Effector memory CD8-positive, alpha-beta T cell (primary cell): ENCODE data around the gene PVALEF.

Source experiments
- ATAC-seq: fragments of 150-1000 bp; cut with Tn5 transposase; replicated peaks from 2 replicates; pipeline ENCODE4 v1.10.0; 2021; ENCODE audit warnings: mild to moderate bottlenecking, moderate library complexity
- DNase-seq, 3 experiments: peaks; one replicate each; pipeline ENCODE4 v3.0.0; 2021
- H3K27ac Mint-ChIP-seq, 2 donors: one replicate each; pipeline ENCODE4 v1.8.0; 2022; ENCODE audit warnings: mild to moderate bottlenecking in 2 of 2, mixed read lengths in 2 of 2, moderate library complexity in 2 of 2
- H3K27me3 Mint-ChIP-seq, 2 donors: one replicate each; pipeline ENCODE4 v1.8.0; 2022; ENCODE audit warnings: mixed read lengths in 2 of 2
- H3K36me3 Mint-ChIP-seq: one replicate; pipeline ENCODE4 v1.8.0; 2022; ENCODE audit warnings: mild to moderate bottlenecking, moderate library complexity, mixed read lengths; ENCODE audit not compliant: insufficient read depth
- H3K4me1 Mint-ChIP-seq, 2 donors: one replicate each; pipeline ENCODE4 v1.8.0; 2022; ENCODE audit warnings: low read depth in 2 of 2, mixed read lengths in 2 of 2
- H3K4me3 Mint-ChIP-seq, 2 donors: one replicate each; pipeline ENCODE4 v1.8.0; 2022; ENCODE audit warnings: mild to moderate bottlenecking in 2 of 2, mixed read lengths in 2 of 2, moderate library complexity in 2 of 2
- H3K9me3 Mint-ChIP-seq, 2 donors: one replicate each; pipeline ENCODE4 v1.8.0; 2022; ENCODE audit warnings: mixed read lengths in 2 of 2

PVALEF gene

DNA sequence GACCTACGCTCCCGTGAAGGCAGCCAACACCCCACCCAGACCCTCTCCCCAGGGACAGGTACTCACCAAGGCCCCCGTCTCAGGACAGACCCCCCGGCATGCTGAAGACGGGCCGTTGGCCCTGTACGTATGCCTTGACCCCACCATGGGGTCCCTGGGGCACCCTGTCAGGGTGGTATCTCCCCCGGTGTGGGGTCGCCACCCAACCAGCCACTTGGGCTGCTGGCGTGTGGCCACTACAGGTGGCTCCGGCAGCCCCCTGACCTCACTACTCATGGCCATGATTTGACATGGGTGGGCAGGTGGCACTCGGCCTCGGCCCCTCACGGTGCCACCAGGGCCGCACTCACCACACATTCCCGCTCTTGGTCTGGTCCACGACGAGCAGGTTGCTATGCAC is 40.9 kb upstream of the PVALEF start:
- DNase-seq, result no peak
- ATAC-seq, result no peak
- Mint-ChIP-seq H3K4me3 (no peak overlapping the region), H3K27me3 (no peaks in the 10 kb centered on the region), H3K27ac (no peak overlapping the region), H3K9me3 (no peaks in the 10 kb centered on the region), H3K36me3 (peaks cover 11% of the 10 kb centered on the region), H3K4me1 (peaks cover 0 to 2% of the 10 kb centered on the region in 2 donors)

DNA sequence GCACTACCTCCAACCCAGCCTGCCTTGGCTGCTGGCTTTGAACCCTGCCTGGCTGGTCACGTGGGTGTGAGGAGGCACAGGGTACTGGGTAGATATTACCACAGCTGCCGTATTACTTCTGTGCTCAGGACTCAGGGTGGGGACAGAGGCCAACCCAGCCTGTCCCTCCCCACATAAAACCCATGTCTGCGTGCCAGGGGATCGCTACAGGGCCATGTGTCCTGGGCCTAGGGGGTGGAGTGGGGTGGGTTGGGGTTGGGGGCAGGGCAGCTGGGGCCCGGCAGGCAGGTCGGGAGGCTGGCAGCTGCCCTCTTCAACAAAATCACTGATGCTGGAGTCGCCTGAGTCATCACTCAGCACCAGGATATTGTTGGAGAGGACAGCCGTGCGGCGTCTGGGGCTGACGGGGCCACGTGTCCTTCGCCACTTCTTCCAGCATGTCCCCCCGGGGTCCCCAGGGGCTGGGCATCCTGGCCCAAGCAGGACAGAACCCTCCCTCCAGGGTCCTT is 39.7 kb upstream of the PVALEF start:
- no peaks in the 10 kb centered on the region for H3K9me3 Mint-ChIP-seq

DNA sequence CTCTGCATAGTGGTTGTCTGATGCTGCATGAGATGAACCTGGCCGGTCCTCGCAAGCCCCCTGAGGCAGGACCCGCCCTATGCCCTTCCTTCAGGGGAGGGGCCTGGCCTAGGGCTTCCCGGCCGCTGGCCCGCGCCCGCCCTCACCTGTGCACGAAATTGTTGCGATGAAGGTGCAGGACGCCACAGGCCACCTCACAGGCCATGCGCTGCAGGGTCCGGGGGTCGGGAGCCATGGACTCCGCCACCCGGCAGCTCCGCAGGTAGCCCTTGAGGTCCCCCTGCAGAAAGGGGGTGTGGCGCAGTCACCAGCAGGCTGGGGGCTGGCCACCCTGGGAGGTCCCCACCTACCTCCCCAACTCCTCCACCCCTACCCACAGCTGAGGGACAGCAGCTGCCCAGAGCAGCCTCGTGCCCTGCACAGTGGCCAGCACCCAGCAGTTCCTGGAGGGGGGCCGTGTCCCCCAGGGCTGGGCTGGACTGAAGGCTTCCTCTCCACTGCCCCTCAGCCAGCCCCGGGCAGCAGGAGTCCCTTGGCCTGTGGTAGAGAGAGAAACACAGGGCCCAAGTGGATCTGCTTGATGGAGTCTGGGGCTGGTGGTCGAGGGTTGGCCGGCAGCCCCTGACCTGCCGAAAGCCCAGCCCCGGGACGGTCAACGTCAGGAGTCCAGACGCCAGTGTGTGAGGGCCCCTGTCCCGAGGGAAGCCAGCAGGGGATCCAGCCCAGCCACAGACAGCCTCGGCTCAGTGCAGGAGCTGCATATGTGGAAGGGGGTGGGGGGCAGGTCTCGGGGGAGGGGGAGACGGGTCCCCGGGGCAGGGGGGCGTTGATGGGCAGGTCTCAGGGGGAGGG is 38.8 kb upstream of the PVALEF start:
- ATAC-seq (no peak), DNase-seq (no peak)
- Mint-ChIP-seq H3K4me3 (no peak overlapping the region), H3K4me1 (no peaks in the 10 kb centered on the region), H3K9me3 (no peaks in the 10 kb centered on the region), H3K27ac (no peak overlapping the region), H3K36me3 (peaks cover 3% of the 10 kb centered on the region), H3K27me3 (no peaks in the 10 kb centered on the region)

More for the DNA sequence above, 39.7 kb upstream of the PVALEF start:
- Mint-ChIP-seq H3K27ac (no peak overlapping the region), H3K4me3 (no peak overlapping the region), H3K4me1 (no peaks in the 10 kb centered on the region), H3K27me3 (no peaks in the 10 kb centered on the region), H3K36me3 (peaks cover 6% of the 10 kb centered on the region)
- ATAC-seq (no peak), DNase-seq (no peak)

DNA sequence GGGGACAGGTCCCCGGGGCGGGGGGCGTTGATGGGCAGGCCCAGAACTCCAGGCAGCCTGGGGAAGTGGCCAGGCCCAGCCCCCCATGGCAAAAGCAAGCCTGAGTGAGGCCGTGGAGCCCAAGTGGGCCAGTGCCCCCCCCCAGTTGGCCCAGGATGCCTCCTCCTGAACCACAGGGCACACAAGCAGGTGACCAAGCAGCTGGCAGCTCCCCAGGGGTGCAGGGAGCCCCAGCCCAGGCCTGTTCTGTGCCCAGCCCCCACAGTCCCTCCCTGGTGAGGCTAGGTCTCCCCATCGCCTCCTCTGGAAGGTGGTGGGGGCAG is 38.2 kb upstream of the PVALEF start:
- DNase-seq, result no peak
- no peak for ATAC-seq
- H3K4me3 Mint-ChIP-seq, result no peak overlapping the region
- no peaks in the 10 kb centered on the region for H3K27me3 Mint-ChIP-seq
- no peaks in the 10 kb centered on the region for H3K9me3 Mint-ChIP-seq
- H3K4me1 Mint-ChIP-seq, result no peaks in the 10 kb centered on the region
- peaks cover 3% of the 10 kb centered on the region for H3K36me3 Mint-ChIP-seq
- H3K27ac Mint-ChIP-seq, result no peak overlapping the region

DNA sequence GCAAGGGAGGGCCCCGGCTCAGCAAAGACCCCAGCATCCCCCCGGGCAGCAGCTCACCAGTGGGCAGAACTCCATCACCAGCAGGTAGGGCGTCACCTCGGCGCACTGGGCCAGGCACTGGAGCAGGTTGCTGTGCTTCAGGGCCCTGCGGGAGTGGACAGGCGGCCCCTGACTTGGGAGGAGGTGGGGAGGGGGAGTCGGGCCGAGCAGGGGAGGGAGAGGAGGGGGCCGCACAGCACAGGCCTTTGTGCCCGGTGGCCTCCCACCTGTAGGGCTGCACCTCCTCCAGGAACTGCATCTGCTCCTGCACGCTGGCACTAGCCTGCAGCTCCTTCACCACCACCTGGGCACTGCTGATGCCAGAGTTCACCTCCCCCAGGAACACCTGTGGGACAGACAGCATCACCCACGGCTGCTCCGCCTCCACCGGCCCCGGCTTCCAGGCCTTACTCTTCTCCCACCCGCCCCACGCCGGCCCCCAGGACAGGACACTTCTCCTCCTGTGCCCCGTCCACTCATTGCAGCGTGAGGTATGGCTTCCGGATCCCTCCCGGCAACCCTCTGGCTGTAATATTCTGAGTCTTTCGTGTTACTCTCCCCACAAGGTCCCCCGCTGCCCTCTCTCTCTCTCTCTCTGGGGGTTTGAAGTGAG is 37.7 kb upstream of the PVALEF start:
- no peak for ATAC-seq

DNA sequence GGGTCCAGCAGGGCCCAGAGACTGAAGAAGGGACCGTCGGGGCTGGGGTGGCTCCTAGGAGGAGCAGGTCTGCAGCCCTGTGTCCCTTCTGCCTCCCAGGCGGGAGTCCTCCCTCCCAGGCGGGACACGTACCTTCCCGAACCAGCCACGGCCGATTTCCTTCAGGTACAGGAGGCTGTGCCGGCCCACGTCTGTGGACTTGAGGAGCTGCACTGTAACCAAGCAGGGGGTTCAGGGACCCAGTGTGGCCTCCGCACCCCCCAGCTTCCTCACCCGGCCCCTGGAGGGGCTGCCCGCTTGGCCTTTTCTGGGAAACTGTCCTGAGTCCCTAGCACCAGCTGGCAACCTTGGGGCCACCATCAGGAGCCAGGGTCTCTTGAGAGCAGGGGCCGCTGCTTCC is 37.0 kb upstream of the PVALEF start:
- DNase-seq, result no peak
- H3K27me3 Mint-ChIP-seq, result no peaks in the 10 kb centered on the region
- no peak overlapping the region for H3K4me3 Mint-ChIP-seq
- H3K9me3 Mint-ChIP-seq, result no peaks in the 10 kb centered on the region
- ATAC-seq, result no peak
- H3K27ac Mint-ChIP-seq, result peak overlapping the region in 1 of 2 donors; percentile 69
- H3K36me3 Mint-ChIP-seq, result peaks cover 3% of the 10 kb centered on the region
- no peaks in the 10 kb centered on the region for H3K4me1 Mint-ChIP-seq

More for the DNA sequence above, 37.7 kb upstream of the PVALEF start:
- peaks cover 3% of the 10 kb centered on the region for H3K36me3 Mint-ChIP-seq
- H3K4me3 Mint-ChIP-seq, result no peak overlapping the region
- H3K27ac Mint-ChIP-seq, result peak overlapping the region in 1 of 2 donors; percentile 69
- no peaks in the 10 kb centered on the region for H3K9me3 Mint-ChIP-seq
- no peaks in the 10 kb centered on the region for H3K27me3 Mint-ChIP-seq
- H3K4me1 Mint-ChIP-seq, result no peaks in the 10 kb centered on the region
- no peak for DNase-seq

DNA sequence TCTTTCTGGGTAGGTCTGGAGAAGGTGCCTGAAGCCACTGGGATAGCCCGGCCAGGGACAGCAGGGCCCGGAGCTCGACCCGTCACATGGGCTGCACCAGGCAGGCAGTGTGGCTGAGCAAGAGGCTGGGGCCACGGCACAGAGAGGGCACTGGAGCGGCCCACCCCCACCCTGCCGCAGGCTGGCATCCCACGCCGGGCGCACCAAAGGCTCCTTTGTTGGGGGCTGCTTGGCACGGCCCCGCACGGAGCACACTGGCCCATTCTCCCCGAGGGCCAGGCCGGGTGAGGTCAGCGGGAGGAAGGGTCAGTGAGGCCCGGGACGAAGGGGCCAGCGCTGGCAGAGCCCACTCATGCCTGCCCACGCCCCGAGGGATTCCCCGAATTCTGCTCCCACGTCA is 36.5 kb upstream of the PVALEF start:
- H3K4me1 Mint-ChIP-seq, result no peaks in the 10 kb centered on the region
- DNase-seq (no peak), ATAC-seq (no peak)
- H3K36me3 Mint-ChIP-seq, result peaks cover 3% of the 10 kb centered on the region
- H3K9me3 Mint-ChIP-seq, result no peaks in the 10 kb centered on the region
- H3K27ac Mint-ChIP-seq, result no peak overlapping the region
- H3K4me3 Mint-ChIP-seq, result no peak overlapping the region
- H3K27me3 Mint-ChIP-seq, result no peaks in the 10 kb centered on the region

DNA sequence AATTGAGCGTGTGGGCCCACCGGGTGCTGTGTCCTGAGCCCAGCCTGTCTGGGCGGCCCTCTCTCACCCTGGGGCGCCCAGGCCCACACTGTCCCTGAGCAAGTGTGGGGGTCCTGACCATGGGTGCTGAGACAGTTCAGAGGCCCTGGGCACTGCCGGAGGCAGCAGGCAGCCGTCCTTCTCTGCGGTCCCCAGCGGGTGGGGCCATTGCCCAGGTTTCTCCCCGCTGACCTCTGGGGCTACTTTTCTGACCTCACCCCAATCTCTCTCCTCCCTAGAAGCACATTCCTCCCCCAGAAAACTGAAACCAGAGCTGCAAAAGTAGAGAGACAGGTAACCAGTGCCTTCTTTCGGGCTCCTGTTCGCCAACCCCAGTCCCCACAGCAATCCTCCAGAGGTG is 36.0 kb upstream of the PVALEF start:
- ATAC-seq (no peak), DNase-seq (no peak)
- H3K9me3 Mint-ChIP-seq, result no peaks in the 10 kb centered on the region
- peaks cover 3% of the 10 kb centered on the region for H3K36me3 Mint-ChIP-seq
- no peaks in the 10 kb centered on the region for H3K4me1 Mint-ChIP-seq
- no peaks in the 10 kb centered on the region for H3K27me3 Mint-ChIP-seq
- peak overlapping the region in 1 of 2 donors; percentile 49 for H3K27ac Mint-ChIP-seq
- no peak overlapping the region for H3K4me3 Mint-ChIP-seq

DNA sequence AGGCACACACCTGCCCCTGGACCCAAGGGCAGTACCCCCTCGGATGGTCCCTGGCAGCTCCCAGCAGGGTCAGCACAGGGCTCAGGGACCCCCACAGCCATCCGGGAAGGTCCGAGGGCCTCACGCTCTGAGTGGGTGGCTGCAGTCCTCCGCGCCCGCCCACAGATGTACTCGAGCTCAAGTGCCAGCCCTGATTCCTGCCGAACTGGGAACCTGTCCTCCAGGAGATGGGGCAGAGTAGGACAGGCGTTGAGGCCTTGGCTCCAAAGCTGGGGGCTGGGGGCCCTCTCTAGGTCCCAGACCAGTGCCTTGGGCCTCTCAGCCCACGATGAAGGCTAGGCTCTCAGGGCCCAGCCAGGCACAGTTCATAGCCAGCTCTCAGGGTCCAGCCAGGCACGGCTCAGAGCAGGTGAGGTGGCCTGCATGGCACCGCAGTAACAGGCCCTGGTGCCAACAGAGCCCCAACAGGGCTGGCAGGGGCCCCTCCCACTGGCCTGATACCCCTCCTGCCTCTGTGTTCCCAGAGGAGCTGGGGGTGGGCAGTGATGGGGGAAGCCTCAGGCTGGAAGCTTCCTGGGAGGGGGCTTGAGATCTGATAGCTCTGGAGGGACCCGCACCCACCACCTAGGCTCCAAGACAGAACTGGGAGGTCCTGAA is 35.5 kb upstream of the PVALEF start:
- Mint-ChIP-seq H3K36me3 (peaks cover 3% of the 10 kb centered on the region), H3K27me3 (no peaks in the 10 kb centered on the region), H3K4me1 (no peaks in the 10 kb centered on the region), H3K9me3 (no peaks in the 10 kb centered on the region), H3K27ac (peak overlapping the region in 1 of 2 donors; percentile 49), H3K4me3 (no peak overlapping the region)
- no peak for ATAC-seq
- DNase-seq, result no peak

DNA sequence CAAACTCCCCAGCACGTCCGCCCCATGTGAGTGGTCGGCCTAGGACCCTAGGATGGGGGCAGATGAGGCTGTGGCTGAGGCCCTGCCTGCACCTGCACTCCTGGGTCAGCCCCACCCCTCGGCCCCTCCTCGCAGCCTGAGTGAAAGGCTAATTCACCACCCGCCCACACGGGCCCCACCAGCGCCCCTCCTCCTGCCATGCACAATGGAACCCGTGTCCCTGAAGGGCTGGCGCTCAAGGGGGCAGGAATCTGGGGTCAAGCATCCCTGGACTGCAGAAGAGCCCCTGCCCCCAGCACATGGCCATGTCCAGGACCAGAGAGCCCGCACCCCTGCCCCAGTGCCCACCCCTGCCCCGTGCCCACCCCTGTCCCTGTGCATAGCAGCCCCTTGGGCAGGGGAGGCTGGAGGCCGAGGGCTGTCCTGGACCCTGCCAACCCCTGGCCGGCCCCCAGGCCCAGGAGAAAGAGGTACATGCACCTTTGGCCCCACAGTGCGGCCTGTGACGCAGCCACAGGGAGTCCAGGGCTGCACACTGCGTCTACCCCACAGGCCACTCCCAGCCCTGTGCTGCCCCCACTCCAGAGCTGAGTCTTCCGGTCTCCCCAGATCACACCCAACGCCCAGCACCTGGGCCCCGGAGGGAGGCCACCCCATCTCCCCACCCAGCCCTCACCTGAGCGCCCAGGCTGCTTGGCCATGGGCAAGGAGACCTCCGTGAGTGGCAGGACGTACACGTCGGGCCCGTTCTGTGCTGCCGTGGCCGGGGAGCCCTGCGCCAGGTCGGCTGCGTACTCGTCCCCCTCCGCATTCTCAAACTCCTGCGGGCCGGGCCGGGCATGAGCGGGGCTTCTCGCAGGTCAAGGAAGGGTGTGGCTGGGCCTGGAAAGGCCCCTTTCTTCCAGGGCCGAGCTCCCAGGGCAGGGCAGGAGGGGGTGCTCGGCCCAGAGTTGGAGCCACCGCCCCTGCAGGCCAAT is 34.6 kb upstream of the PVALEF start:
- ATAC-seq, result no peak
- Mint-ChIP-seq H3K27ac (no peak overlapping the region), H3K27me3 (no peaks in the 10 kb centered on the region)

DNA sequence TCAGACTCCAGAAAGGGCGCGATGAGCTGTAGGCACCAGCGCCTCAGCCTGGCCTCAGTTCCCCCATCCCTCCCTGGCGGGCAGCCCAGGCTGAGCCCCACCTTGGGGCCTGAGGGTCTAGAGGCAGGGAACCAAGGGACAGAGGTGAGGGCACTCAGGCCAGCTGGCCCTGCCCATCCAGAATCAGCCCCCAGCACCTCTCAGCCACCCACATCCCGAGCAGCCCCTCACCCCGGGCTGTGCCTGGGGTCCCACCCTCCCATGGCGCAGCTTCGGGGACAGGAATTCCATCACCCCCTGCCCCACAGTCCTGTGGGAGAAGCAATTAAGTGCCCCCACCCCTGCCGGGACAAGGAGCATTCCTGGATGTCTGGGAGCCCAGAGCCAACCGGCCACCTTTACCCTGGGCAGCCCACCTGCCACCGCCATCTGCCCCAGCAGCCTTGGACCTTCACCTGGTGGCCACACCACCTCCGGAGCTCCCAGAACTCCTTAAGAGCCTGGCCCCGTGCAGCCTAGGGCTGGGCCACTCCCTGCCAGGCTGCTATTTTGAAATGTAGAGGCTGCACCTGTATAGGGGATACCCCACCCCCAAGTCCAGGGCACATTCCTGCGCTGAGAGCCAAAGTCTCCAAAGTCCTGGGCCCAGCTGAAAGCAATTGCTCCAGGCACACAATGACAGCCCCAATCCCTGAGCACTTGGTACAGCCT is 33.7 kb upstream of the PVALEF start:
- Mint-ChIP-seq H3K9me3 (no peaks in the 10 kb centered on the region), H3K4me1 (no peaks in the 10 kb centered on the region), H3K27me3 (no peaks in the 10 kb centered on the region), H3K4me3 (no peak overlapping the region), H3K36me3 (no peaks in the 10 kb centered on the region), H3K27ac (no peak overlapping the region)
- DNase-seq (no peak), ATAC-seq (no peak)

More for the DNA sequence above, 34.6 kb upstream of the PVALEF start:
- no peaks in the 10 kb centered on the region for H3K4me1 Mint-ChIP-seq
- no peak overlapping the region for H3K4me3 Mint-ChIP-seq
- no peak for DNase-seq
- H3K36me3 Mint-ChIP-seq, result no peaks in the 10 kb centered on the region
- no peaks in the 10 kb centered on the region for H3K9me3 Mint-ChIP-seq

DNA sequence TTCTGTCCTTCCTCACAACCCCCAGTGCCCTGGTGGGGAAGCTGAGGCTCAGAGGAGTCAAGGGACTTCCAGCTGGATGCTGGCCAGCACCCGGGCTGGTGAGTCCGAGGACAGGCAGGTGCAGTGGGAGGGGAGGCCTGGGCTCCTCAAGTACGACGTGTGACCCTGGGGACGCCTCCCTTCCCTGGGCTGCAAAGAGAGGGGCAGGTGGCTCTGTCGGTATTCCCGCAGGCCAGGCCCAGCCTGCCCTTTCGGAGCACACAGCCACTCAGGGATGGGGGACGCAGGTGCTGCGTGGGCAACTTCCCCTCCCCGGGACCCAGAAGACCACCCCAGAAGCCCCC is 33.1 kb upstream of the PVALEF start:
- DNase-seq, result no peak
- Mint-ChIP-seq H3K9me3 (no peaks in the 10 kb centered on the region), H3K4me3 (no peak overlapping the region), H3K27ac (no peak overlapping the region), H3K27me3 (no peaks in the 10 kb centered on the region), H3K4me1 (no peaks in the 10 kb centered on the region), H3K36me3 (no peaks in the 10 kb centered on the region)
- no peak for ATAC-seq
